OCI-LY1 (cell line): ENCODE results near the gene MARCHF10.

ENCODE experiments used
- EZH2 ChIP-seq: fragments of 200-600 bp; sonication (generic), shearing (Covaris generic); IDR thresholded peaks from 2 replicates; pipeline ENCODE4 v1.8.0; 2017; ENCODE audit warnings: borderline replicate concordance, mixed run types, mild to moderate bottlenecking, antibody characterized with exemption, low read length, moderate library complexity, mixed read lengths
- TF ChIP-seq, protein P1 (sequence below): fragments of 200-600 bp; sonication (generic), shearing (Covaris generic); IDR thresholded peaks from 2 replicates; pipeline ENCODE4 v1.5.1; 2017; ENCODE audit warnings: mild to moderate bottlenecking, antibody characterized with exemption, low read length, moderate library complexity, mixed read lengths

DNA sequence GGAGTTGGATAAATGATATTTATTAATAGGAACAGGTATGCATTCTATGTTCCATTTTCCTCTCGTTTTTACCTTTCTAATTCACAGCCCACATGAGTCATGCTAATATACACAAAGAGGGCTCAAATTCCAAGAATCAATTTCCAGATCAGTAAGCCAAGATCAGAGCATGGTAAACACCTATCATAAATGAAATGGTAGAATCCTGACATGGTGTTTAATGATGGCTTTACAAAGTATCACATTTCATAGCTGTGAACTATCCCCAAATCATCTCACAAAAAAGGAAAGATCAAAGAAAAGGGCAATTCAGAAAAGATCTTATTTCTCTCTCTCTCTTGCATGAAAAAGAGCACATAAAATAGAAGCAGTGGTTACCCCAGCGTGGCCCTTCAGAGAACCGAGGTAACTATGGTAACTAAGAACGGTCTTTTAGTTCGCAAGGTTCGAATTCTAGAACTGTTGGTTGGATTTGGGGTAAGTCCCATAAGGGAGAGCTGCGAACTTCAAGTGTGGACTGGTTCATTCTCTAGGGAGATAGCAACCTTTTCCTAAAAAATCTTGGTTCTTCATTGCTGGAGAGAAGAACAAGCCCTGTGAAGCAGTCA is 73.0 kb downstream of the MARCHF10 start:
- TF ChIP-seq, protein P1, sequence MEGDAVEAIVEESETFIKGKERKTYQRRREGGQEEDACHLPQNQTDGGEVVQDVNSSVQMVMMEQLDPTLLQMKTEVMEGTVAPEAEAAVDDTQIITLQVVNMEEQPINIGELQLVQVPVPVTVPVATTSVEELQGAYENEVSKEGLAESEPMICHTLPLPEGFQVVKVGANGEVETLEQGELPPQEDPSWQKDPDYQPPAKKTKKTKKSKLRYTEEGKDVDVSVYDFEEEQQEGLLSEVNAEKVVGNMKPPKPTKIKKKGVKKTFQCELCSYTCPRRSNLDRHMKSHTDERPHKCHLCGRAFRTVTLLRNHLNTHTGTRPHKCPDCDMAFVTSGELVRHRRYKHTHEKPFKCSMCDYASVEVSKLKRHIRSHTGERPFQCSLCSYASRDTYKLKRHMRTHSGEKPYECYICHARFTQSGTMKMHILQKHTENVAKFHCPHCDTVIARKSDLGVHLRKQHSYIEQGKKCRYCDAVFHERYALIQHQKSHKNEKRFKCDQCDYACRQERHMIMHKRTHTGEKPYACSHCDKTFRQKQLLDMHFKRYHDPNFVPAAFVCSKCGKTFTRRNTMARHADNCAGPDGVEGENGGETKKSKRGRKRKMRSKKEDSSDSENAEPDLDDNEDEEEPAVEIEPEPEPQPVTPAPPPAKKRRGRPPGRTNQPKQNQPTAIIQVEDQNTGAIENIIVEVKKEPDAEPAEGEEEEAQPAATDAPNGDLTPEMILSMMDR: no peak
- TF ChIP-seq EZH2: no peak
